ENCODE results near the gene DMXL1.
A peak's percentile ranks its signal among the peaks of the same experiment; 100 is the strongest.
"Not testable (repeated sequence)": the region's sequence is repeated elsewhere in the genome, so short reads cannot be mapped to it uniquely, and the experiment has no call there.

The DMXL1 gene

GRCh38 chr5:119063579-119064379, 7.1 kb upstream of the DMXL1 start:
- DNase-seq (ENCODE audit: low read depth), result no peak

GRCh38 chr5:119067450-119067849, 3.4 kb upstream of the DMXL1 start:
- DNase-seq (ENCODE audit: low read depth), result no peak

GRCh38 chr5:119070578-119070827, 384 bp upstream of the DMXL1 start:
- peak; percentile 70 for DNase-seq (ENCODE audit: low read depth)

- DNase-seq (ENCODE audit: low read depth), result no peak
Observed at GRCh38 chr5:119071561-119071995, 691 bp downstream of the DMXL1 start.

- DNase-seq (ENCODE audit: low read depth), result no peak
Observed at GRCh38 chr5:119072496-119072895, 1.6 kb downstream of the DMXL1 start.

GRCh38 chr5:119073746-119074337, 3.0 kb downstream of the DMXL1 start:
- not testable (repeated sequence) for DNase-seq (ENCODE audit: low read depth)

GRCh38 chr5:119074419-119074818, 3.5 kb downstream of the DMXL1 start:
- no peak for DNase-seq (ENCODE audit: low read depth)

GRCh38 chr5:119075269-119075668, 4.4 kb downstream of the DMXL1 start:
- peak; percentile 10 for DNase-seq (ENCODE audit: low read depth)

- no peak for DNase-seq (ENCODE audit: low read depth)
Observed at GRCh38 chr5:119076080-119076479, 5.2 kb downstream of the DMXL1 start.

- DNase-seq (ENCODE audit: low read depth), result no peak
Observed at GRCh38 chr5:119077444-119077843, 6.6 kb downstream of the DMXL1 start.

- no peak for DNase-seq (ENCODE audit: low read depth)
Observed at GRCh38 chr5:119078071-119078846, 7.4 kb downstream of the DMXL1 start.

- no peak for DNase-seq (ENCODE audit: low read depth)
Observed at GRCh38 chr5:119078861-119079260, 8.0 kb downstream of the DMXL1 start.

- DNase-seq (ENCODE audit: low read depth), result no peak
Observed at GRCh38 chr5:119079318-119079921, 8.5 kb downstream of the DMXL1 start.

- DNase-seq (ENCODE audit: low read depth), result no peak
Observed at GRCh38 chr5:119080936-119081335, 10.0 kb downstream of the DMXL1 start.

- no peak for DNase-seq (ENCODE audit: low read depth)
Observed at GRCh38 chr5:119082691-119083090, 11.8 kb downstream of the DMXL1 start.

- no peak for DNase-seq (ENCODE audit: low read depth)
Observed at GRCh38 chr5:119083679-119084078, 12.8 kb downstream of the DMXL1 start.

GRCh38 chr5:119088438-119088837, 17.6 kb downstream of the DMXL1 start:
- no peak for DNase-seq (ENCODE audit: low read depth)

- DNase-seq (ENCODE audit: low read depth), result no peak
Observed at GRCh38 chr5:119095611-119096010, 24.7 kb downstream of the DMXL1 start.

- DNase-seq (ENCODE audit: low read depth), result no peak
Observed at GRCh38 chr5:119105971-119106370, 35.1 kb downstream of the DMXL1 start.

- DNase-seq (ENCODE audit: low read depth), result no peak
Observed at GRCh38 chr5:119112151-119112550, 41.3 kb downstream of the DMXL1 start.

GRCh38 chr5:119117237-119117636, 46.4 kb downstream of the DMXL1 start:
- DNase-seq (ENCODE audit: low read depth), result no peak

GRCh38 chr5:119118000-119118399, 47.1 kb downstream of the DMXL1 start:
- DNase-seq (ENCODE audit: low read depth), result no peak

- no peak for DNase-seq (ENCODE audit: low read depth)
Observed at GRCh38 chr5:119120893-119121292, 50.0 kb downstream of the DMXL1 start.
